Esophagus squamous epithelium (tissue), 5 donors: ENCODE results near the gene RPL15. TPM values are rescaled to one million over a fixed set of nuclear protein-coding genes. Genes with fewer than 3 reads are reported as not detected.

ENCODE experiments used
- DNase-seq: peaks from one replicate; lab custom pipeline; 2025; lab: John Stamatoyannopoulos, UW
- H3K27ac ChIP-seq, 4 donors: fragments of 200-600 bp; sonication (generic); one replicate each; pipeline ENCODE4 v1.5.1; 2016 to 2019; ENCODE audit warnings: mild to moderate bottlenecking in 1 of 4
- H3K27me3 ChIP-seq, 4 donors: fragments of 200-600 bp; sonication (generic); 1 replicate in 3 of 4; 2 replicates in 1 of 4; pipeline versions ENCODE4 v1.5.1 to v1.6.0; 2017 to 2021; ENCODE audit warnings: antibody characterized with exemption in 1 of 4
- H3K36me3 ChIP-seq, 3 donors: fragments of 200-600 bp; sonication (generic); one replicate each; pipeline ENCODE4 v1.5.1; 2016 to 2019
- H3K4me1 ChIP-seq, 3 donors: fragments of 200-600 bp; sonication (generic); one replicate each; pipeline ENCODE4 v1.5.1; 2017 to 2019
- H3K4me3 ChIP-seq, 4 donors: fragments of 200-600 bp; sonication (generic); 1 replicate in 3 of 4; 2 replicates in 1 of 4; pipeline ENCODE4 v1.5.1; 2016 to 2019; ENCODE audit warnings: mild to moderate bottlenecking in 2 of 4, moderate library complexity in 1 of 4
- H3K9me3 ChIP-seq, 3 donors: fragments of 200-600 bp; sonication (generic); one replicate each; pipeline ENCODE4 v1.5.1; 2016 to 2019
- CTCF ChIP-seq, 6 experiments: fragments of 450-650 bp in 4 of 6; fragments of 200-600 bp in 2 of 6; sonication (generic) in 2 of 6; IDR thresholded peaks; one replicate each; pipeline ENCODE4 v1.5.1; 2016 to 2019; ENCODE audit warnings: antibody characterized with exemption in 6 of 6, mild to moderate bottlenecking in 4 of 6, moderate library complexity in 4 of 6
- POLR2A ChIP-seq, 4 donors: fragments of 450-650 bp; IDR thresholded peaks; one replicate each; pipeline ENCODE4 v1.6.1; 2017; ENCODE audit warnings: antibody characterized with exemption in 4 of 4, mild to moderate bottlenecking in 4 of 4, moderate library complexity in 3 of 4
- WGBS, 2 donors: methylation state at CpG; one replicate each; pipeline ENCODE4 v1.1.5; 2018; 5-methylcytosine and 5-hydroxymethylcytosine counted together
- intact Hi-C: fragments of 100-400 bp; cut with DNase I; formaldehyde crosslinking; loops from one replicate; pipeline ENCODE4 v1.15.0; 2022
- total RNA-seq, 4 donors: library from RNA; depleted of rRNA; stranded (reverse); fragments of >200 nt; gene quantifications; one replicate each; pipeline ENCODE4 v1.1.0, GENCODE V29; 2016
- donor health status: DM: yes; HTN: yes; CAD: no.

The RPL15 gene
- total RNA-seq, 4 donors from 2014 or later: 1,560 to 3,130 (median 2,166) TPM

GRCh38 chr3:23872330-23872729 lies 44.6 kb upstream of the RPL15 start:
- WGBS, 2 donors: 95% methylated on average over 3 of the region's 3 CpGs; no CpG with 5 or more reads in 1 of the 2 donors
- Histone ChIP-seq H3K27ac (no peak overlapping the region), H3K4me3 (no peak overlapping the region), H3K9me3 (no peaks in the 10 kb centered on the region), H3K36me3 (no peaks in the 10 kb centered on the region), H3K4me1 (peaks cover 0 to 33% (median 14%) of the 10 kb centered on the region in 3 donors), H3K27me3 (no peaks in the 10 kb centered on the region)
- no peak for DNase-seq
- TF ChIP-seq POLR2A (IDR thresholded peaks at IDR 0.05) (no peak), CTCF (IDR thresholded peaks at IDR 0.05) (no peak)
- intact Hi-C loops: no loop called here

GRCh38 chr3:23873941-23874340 lies 43.0 kb upstream of the RPL15 start:
- no peak for TF ChIP-seq CTCF (IDR thresholded peaks at IDR 0.05)
- TF ChIP-seq POLR2A (IDR thresholded peaks at IDR 0.05): no peak
- intact Hi-C loops: no loop called here
- Histone ChIP-seq H3K9me3 (no peaks in the 10 kb centered on the region), H3K27ac (no peak overlapping the region), H3K4me1 (peaks cover 0 to 38% (median 16%) of the 10 kb centered on the region in 3 donors), H3K27me3 (no peaks in the 10 kb centered on the region), H3K36me3 (no peaks in the 10 kb centered on the region), H3K4me3 (no peak overlapping the region)
- 48 to 51% methylated on average over 2 of the region's 2 CpGs for WGBS, 2 donors
- no peak for DNase-seq

- TF ChIP-seq CTCF (IDR thresholded peaks at IDR 0.05) (no peak), POLR2A (IDR thresholded peaks at IDR 0.05) (no peak)
- Histone ChIP-seq H3K36me3 (no peaks in the 10 kb centered on the region), H3K27ac (no peak overlapping the region), H3K4me1 (peaks cover 0 to 38% (median 16%) of the 10 kb centered on the region in 3 donors), H3K9me3 (no peaks in the 10 kb centered on the region), H3K4me3 (no peak overlapping the region), H3K27me3 (no peaks in the 10 kb centered on the region)
- 42 to 43% methylated on average over 6 of the region's 6 CpGs for WGBS, 2 donors
- no peak for DNase-seq
- intact Hi-C loops: no loop called here
Observed at GRCh38 chr3:23874359-23875112, 42.4 kb upstream of the RPL15 start.

GRCh38 chr3:23875113-23875725 lies 41.7 kb upstream of the RPL15 start:
- WGBS, 2 donors: 63 to 66% methylated on average over 4 of the region's 4 CpGs
- intact Hi-C loops: no loop called here

More at GRCh38 chr3:23875113-23875725, 41.7 kb upstream of the RPL15 start:
- H3K4me3 ChIP-seq: no peak overlapping the region
- no peak for DNase-seq
- H3K4me1 ChIP-seq: peaks cover 0 to 35% (median 16%) of the 10 kb centered on the region in 3 donors
- TF ChIP-seq POLR2A (IDR thresholded peaks at IDR 0.05): no peak
- TF ChIP-seq CTCF (IDR thresholded peaks at IDR 0.05): no peak
- no peaks in the 10 kb centered on the region for H3K36me3 ChIP-seq
- no peaks in the 10 kb centered on the region for H3K9me3 ChIP-seq
- H3K27ac ChIP-seq: no peak overlapping the region
- H3K27me3 ChIP-seq: no peaks in the 10 kb centered on the region
